Measurements from ENCODE around the gene ICOSLG.
"Not testable (repeated sequence)": the region's sequence is repeated elsewhere in the genome, so short reads cannot be mapped to it uniquely, and the experiment has no call there.

Gene ICOSLG

GRCh38 chr21:44255511-44255981 is 14.8 kb upstream of the ICOSLG start:
- DNase-seq (ENCODE audit: low spot score in 2 of 2) (no peak), ATAC-seq (no peak)
- no peaks in the 10 kb centered on the region for H3K9me3 Mint-ChIP-seq
- H3K4me3 Mint-ChIP-seq, result no peak overlapping the region
- no peaks in the 10 kb centered on the region for H3K4me1 Mint-ChIP-seq
- no peaks in the 10 kb centered on the region for H3K36me3 Mint-ChIP-seq
- no peak overlapping the region for H3K27ac Mint-ChIP-seq

GRCh38 chr21:44253832-44254710 is 13.3 kb upstream of the ICOSLG start:
- DNase-seq (ENCODE audit: low spot score in 2 of 2) (peak in 1 of 2 donors; percentile 15), ATAC-seq (no peak)
- H3K4me1 Mint-ChIP-seq, result no peaks in the 10 kb centered on the region
- no peaks in the 10 kb centered on the region for H3K36me3 Mint-ChIP-seq
- peak overlapping the region; percentile 29 for H3K27ac Mint-ChIP-seq
- H3K4me3 Mint-ChIP-seq, result no peak overlapping the region
- H3K9me3 Mint-ChIP-seq, result no peaks in the 10 kb centered on the region

DNA sequence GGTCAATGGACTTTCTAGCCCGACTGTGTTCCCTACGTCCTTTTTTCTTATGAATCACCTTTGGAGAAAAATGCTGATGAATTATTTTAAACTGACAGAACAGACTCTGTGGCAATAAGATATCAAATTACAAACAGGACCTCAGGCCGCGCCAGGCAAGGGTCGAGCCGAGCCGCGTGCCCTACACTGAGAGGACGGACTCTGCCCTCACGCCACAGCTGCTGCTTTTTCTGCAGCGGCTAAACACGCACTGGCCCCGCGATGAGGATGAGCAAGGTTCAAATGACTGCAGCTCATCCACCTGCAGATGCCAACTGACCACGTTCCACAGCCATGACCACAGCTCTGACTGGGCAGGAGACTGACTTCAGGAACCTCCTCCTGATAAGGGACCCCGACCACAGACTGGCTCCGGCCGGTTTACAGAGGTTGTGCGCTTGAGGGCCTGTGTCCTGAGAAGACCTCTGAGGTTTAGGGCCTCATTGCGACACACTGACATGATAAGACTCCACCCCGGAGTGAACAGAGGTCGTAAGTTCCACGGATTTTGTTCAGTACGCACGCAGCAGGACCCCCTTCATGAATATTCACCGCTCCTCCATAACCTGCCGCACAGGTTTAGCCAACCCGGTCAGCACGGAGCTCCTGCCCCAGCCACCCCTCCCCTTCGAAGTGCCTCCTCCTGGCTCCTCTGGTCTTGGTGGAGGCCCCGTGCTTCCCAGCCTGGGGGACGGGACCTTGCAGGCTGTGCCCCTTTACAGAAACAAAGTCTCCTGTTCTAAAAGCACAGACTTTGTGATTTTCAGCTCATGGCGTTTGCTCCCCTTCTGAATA is 8.7 kb upstream of the ICOSLG start:
- not testable (repeated sequence) for ATAC-seq

GRCh38 chr21:44247904-44248303 is 7.2 kb upstream of the ICOSLG start:
- H3K27ac Mint-ChIP-seq; DNase-seq (ENCODE audit: low spot score in 2 of 2); H3K9me3 Mint-ChIP-seq; H3K4me3 Mint-ChIP-seq; H3K4me1 Mint-ChIP-seq; ATAC-seq; H3K36me3 Mint-ChIP-seq: not testable (repeated sequence)

More for the DNA sequence above, 8.7 kb upstream of the ICOSLG start:
- not testable (repeated sequence) for H3K4me1 Mint-ChIP-seq; H3K9me3 Mint-ChIP-seq; H3K27ac Mint-ChIP-seq; H3K4me3 Mint-ChIP-seq; H3K36me3 Mint-ChIP-seq; DNase-seq (ENCODE audit: low spot score in 2 of 2)

- not testable (repeated sequence) for H3K27ac Mint-ChIP-seq; H3K4me3 Mint-ChIP-seq; H3K36me3 Mint-ChIP-seq; H3K4me1 Mint-ChIP-seq; DNase-seq (ENCODE audit: low spot score in 2 of 2); H3K9me3 Mint-ChIP-seq
- peak; percentile 92 for ATAC-seq
Observed at GRCh38 chr21:44243980-44244379, 3.2 kb upstream of the ICOSLG start.

- H3K4me3 Mint-ChIP-seq; H3K36me3 Mint-ChIP-seq; H3K27ac Mint-ChIP-seq; H3K9me3 Mint-ChIP-seq; H3K4me1 Mint-ChIP-seq; DNase-seq (ENCODE audit: low spot score in 2 of 2): not testable (repeated sequence)
- ATAC-seq, result peak; percentile 40
Observed at GRCh38 chr21:44241281-44241680, 538 bp upstream of the ICOSLG start.

GRCh38 chr21:44240353-44240752 is 390 bp downstream of the ICOSLG start:
- H3K4me3 Mint-ChIP-seq; H3K9me3 Mint-ChIP-seq; ATAC-seq; H3K27ac Mint-ChIP-seq; H3K36me3 Mint-ChIP-seq; H3K4me1 Mint-ChIP-seq; DNase-seq (ENCODE audit: low spot score in 2 of 2): not testable (repeated sequence)

DNA sequence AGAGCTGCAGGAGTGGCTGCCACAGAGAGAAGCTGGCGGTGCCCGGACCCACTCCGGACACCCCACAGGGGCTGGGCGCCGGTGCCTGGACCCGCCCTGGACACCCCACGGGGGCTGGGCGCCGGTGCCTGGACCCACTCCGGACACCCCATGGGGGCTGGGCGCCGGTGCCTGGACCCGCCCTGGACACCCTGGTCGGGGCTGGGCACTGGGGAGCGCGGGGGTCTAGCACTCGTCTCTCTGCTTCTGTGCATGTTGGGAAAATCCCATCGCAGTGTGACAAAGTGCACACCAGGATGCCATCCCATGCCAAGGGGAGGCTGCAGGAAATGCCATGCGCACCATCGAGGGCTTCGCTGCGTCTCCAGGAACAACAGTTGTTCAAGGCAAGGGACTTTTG is 11.2 kb downstream of the ICOSLG start:
- H3K4me3 Mint-ChIP-seq; H3K27ac Mint-ChIP-seq; H3K9me3 Mint-ChIP-seq; DNase-seq (ENCODE audit: low spot score in 2 of 2); ATAC-seq; H3K4me1 Mint-ChIP-seq; H3K36me3 Mint-ChIP-seq: not testable (repeated sequence)

DNA sequence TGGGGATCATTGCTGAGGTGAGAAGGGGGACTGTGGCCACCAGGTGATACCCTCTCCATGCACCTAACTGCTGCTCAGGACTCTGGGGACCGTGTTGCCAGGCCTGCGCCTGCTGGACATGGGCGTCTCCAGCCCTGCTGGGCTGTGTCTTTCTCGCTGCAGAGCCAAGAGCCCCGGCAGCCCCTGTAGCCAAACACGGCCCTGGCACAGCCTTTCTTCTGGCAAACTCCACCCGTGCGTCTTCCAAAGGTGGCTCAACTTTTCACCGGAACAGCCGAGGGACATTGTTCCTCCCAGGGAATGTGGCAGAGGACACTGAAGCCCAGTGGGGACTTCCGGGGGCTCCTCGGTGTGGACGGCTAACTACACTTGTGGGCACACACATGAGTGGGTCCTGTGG is 12.6 kb downstream of the ICOSLG start:
- not testable (repeated sequence) for H3K4me3 Mint-ChIP-seq; H3K4me1 Mint-ChIP-seq; DNase-seq (ENCODE audit: low spot score in 2 of 2); ATAC-seq; H3K9me3 Mint-ChIP-seq; H3K27ac Mint-ChIP-seq; H3K36me3 Mint-ChIP-seq

- not testable (repeated sequence) for H3K4me3 Mint-ChIP-seq; H3K9me3 Mint-ChIP-seq; ATAC-seq; H3K4me1 Mint-ChIP-seq; H3K27ac Mint-ChIP-seq; H3K36me3 Mint-ChIP-seq; DNase-seq (ENCODE audit: low spot score in 2 of 2)
Observed at GRCh38 chr21:44227614-44228013, 13.1 kb downstream of the ICOSLG start.

DNA sequence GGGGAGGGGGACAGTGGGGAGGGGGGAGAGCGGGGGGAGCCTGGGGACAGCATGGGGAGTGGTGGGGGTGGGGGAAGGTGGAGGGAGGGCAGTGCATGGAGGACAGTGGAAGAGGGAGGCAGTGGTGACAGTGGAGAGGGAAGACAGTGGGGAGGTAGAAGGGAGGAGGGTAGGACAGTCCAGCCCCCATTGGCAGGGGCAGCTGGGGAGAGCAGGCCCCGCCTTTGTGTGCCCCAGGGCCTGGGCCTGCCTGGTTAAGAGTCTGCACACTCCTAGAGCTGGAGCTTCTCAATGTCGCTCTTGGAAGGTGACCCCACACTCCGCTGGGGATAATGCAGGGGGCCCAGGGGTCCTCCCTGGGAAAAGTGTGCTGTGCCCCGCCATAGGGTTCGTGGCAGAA is 15.1 kb downstream of the ICOSLG start:
- not testable (repeated sequence) for H3K27ac Mint-ChIP-seq; H3K36me3 Mint-ChIP-seq; DNase-seq (ENCODE audit: low spot score in 2 of 2); H3K4me3 Mint-ChIP-seq; H3K9me3 Mint-ChIP-seq; H3K4me1 Mint-ChIP-seq; ATAC-seq

DNA sequence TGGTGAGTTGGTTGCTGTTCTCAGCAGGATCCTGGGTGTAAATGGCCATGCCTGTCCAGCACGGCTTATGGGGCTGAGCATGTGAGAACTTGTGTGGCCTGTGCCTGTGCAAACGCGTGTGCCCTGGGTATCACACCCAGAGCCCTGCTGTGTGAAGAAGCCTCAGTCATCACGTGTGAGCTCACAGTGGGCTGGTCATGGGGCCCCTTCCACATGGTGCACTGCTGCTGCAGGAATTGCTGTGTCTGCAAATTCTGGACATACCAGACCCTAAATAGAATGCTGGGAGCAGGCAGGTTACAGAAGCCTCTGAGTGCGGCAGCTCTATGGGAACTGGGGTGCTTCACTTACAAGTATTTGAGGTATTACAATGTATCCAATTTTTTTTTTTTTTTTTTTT is 17.4 kb downstream of the ICOSLG start:
- not testable (repeated sequence) for ATAC-seq; H3K27ac Mint-ChIP-seq; H3K4me3 Mint-ChIP-seq; H3K4me1 Mint-ChIP-seq; H3K9me3 Mint-ChIP-seq; DNase-seq (ENCODE audit: low spot score in 2 of 2); H3K36me3 Mint-ChIP-seq

DNA sequence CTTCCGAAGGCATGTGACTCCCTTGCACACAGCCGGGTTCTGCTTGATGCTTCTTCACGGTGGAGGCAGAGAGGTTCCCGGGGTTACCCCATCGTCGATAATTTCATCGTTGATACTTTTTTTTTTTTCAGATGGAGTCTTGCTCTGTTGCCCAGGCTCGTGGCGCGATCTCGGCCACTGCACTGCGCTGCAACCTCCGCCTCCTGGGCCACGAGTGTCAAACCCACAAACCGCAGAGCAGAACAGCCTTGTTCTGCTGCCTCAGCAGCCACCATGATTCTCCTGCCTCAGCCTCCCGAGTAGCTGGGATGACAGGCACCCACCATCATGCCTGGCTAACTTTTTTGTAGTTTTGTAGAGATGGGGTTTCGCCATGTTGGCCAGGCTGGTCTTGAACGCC is 20.1 kb downstream of the ICOSLG start:
- H3K36me3 Mint-ChIP-seq; DNase-seq (ENCODE audit: low spot score in 2 of 2); H3K9me3 Mint-ChIP-seq; H3K27ac Mint-ChIP-seq; H3K4me1 Mint-ChIP-seq; H3K4me3 Mint-ChIP-seq: not testable (repeated sequence)
- ATAC-seq, result peak; percentile 72

GRCh38 chr21:44218461-44218860 is 22.3 kb downstream of the ICOSLG start:
- H3K27ac Mint-ChIP-seq; DNase-seq (ENCODE audit: low spot score in 2 of 2); H3K4me3 Mint-ChIP-seq; ATAC-seq; H3K9me3 Mint-ChIP-seq; H3K36me3 Mint-ChIP-seq; H3K4me1 Mint-ChIP-seq: not testable (repeated sequence)

DNA sequence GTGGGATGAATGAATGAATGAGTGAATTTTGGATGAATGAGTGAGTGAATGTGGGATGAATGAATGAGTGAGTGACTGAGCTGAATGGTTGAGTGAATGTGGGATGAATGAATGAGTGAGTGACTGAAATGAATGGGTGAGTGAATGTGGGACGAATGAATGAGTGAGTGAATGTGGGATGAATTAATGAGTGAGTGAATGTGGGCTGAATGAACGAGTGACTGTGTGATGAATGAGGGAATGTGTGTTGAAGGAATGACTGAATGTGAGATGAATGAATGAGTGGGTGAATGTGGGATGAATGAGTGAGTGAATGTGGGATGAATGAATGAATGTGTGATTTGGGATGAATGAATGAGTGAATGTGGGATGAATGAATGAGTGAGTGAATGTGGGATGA is 28.8 kb downstream of the ICOSLG start:
- not testable (repeated sequence) for H3K4me1 Mint-ChIP-seq; H3K9me3 Mint-ChIP-seq; ATAC-seq; H3K36me3 Mint-ChIP-seq; H3K27ac Mint-ChIP-seq; H3K4me3 Mint-ChIP-seq; DNase-seq (ENCODE audit: low spot score in 2 of 2)

DNA sequence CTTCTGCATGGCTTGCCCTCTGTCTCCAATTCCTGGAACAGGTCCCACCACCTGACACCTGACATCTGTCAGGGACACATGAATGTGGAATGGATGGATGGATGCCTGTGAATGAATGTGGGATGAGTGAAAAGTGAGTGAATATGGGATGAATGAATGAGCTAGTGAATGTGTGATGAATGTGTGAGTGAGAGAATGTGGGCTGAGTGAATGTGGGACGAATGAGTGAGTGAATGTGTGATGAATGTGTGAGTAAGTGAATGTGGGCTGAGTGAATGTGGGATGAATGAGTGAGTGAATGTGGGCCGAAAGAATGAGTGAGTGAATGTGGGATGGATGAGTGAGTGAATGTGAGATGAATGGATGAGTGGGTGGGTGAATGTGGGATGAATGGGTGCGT is 29.2 kb downstream of the ICOSLG start:
- H3K36me3 Mint-ChIP-seq; H3K27ac Mint-ChIP-seq; H3K4me1 Mint-ChIP-seq; DNase-seq (ENCODE audit: low spot score in 2 of 2); H3K4me3 Mint-ChIP-seq; H3K9me3 Mint-ChIP-seq: not testable (repeated sequence)
- ATAC-seq, result peak; percentile 62

Data from stimulated activated effector memory CD8-positive, alpha-beta T cell treated with anti-CD3 and anti-CD28 coated beads, Interleukin-12 subunit alpha, Interleukin-12 subunit beta, amount 100 ng/mL, for 72 hours (primary cell).